SHP77 treated with DMSO at 0.1 percent for 48 hours (cell line): ENCODE data around the gene PPEF1.

Experiments
- DNase-seq: peaks from one replicate; lab custom pipeline; 2025; lab: John Stamatoyannopoulos, UW

The PPEF1 gene

GRCh38 chrX:18707426-18708049, at the start of gene PPEF1:
TSS of gene PPEF1 (plus strand) at chrX:18707645. CDS start at chrX:18707781, 136 bp downstream.
- DNase-seq, result no peak

DNA sequence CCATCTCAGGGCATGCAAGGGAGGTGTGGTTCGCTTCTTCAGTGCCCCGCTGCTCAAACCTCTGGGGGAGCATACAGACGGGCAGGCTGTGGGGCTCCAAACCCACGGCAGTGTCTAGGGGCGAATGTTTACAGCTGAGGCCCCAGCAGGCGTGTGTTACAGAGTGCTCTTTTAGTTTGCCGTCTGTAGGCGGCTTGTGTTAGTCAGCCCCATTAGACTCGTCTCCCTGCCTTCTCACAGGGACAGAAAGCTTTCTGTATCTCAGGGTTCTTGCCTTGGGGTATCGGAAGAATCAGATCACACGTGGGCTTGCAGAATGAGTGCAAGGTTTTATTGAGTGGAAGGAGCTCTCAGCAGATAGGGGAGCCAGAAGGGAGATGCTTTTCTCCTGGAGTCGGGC, 46.2 kb upstream of the PPEF1 start:
- no peak for DNase-seq

DNA sequence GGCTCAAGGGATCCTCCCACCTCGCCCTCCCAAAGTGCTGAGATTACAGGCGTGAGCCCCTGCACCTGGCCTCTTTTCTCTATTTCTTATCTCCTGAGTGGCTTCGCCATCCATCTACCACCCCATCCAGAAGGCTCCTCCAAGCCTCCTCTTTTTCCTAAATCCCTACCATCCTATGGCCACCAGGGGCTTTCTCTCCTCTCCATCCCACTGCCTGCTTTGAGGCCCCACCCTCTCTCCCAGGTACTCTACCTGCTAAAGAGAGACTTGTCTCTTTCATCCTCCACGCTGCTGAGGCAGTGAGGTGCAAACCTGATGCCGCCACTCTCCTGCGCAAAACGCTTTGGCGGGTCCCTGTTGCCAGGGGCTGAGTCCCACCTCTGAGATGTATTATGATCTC, 42.5 kb upstream of the PPEF1 start:
- no peak for DNase-seq

DNA sequence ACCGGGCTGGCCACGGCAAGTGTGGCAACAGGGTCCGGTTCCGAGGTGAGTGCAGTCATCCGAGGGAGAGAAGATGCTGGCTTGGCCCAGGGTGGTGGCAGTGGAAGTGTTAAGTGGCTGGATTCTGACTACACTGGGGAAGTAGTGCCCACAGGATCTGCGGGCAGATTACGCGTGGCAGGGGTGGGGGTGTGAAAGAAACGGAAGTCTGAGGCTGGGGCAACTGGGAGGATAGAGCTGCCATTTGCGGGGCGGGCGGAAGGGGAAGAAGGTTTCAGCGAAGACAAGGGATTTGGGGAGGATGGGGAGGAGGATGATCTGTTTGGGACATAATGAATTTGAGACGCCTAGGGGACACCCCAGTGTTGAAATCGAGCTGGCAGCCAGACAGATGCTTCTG, 40.8 kb upstream of the PPEF1 start:
- no peak for DNase-seq

DNA sequence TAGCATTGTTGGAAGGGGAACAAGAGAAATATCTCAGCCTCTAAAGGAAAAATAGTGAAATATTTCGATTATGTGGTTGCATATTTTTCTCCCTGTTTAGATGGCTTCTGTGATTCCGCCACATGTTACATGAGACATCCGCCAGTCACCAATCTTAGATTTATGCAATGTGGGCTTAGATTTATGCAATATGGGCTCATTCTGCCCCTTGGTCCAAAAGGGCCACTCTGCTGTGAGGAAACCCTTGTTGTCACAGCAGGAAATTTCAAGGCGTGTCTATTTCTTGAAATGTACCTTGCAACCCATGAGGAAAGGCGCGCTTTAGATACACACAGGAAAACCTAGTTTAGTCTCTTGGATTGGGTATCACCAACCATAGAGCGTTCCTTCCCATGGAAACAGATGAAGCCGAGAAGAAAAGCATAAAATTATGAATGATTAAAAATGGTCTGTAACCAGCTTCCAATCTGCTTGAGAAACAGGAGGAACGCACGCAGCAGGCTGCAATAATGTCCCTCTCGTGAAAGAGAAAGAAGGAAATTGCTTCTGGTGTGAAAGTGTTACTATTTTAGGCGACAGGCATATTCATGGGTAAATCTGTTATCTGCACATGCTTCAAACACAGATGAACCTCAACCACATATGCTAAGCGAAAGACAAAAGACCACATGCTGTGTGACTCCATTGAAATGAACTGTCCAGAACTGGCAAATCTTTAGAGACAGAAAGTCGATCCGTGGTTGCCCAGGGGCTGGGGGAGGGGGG, 39.2 kb upstream of the PPEF1 start:
- DNase-seq, result no peak

- no peak for DNase-seq
These were observed 35.4 kb upstream of the PPEF1 start, which contains the start of gene RS1 for GRCh38 chrX:18672008-18672407. TSS of gene RS1 (minus strand) at chrX:18672108. CDS start at chrX:18672068, 40 bp downstream.

- no peak for DNase-seq
These were observed 33.0 kb upstream of the PPEF1 start for GRCh38 chrX:18674417-18674787.

DNA sequence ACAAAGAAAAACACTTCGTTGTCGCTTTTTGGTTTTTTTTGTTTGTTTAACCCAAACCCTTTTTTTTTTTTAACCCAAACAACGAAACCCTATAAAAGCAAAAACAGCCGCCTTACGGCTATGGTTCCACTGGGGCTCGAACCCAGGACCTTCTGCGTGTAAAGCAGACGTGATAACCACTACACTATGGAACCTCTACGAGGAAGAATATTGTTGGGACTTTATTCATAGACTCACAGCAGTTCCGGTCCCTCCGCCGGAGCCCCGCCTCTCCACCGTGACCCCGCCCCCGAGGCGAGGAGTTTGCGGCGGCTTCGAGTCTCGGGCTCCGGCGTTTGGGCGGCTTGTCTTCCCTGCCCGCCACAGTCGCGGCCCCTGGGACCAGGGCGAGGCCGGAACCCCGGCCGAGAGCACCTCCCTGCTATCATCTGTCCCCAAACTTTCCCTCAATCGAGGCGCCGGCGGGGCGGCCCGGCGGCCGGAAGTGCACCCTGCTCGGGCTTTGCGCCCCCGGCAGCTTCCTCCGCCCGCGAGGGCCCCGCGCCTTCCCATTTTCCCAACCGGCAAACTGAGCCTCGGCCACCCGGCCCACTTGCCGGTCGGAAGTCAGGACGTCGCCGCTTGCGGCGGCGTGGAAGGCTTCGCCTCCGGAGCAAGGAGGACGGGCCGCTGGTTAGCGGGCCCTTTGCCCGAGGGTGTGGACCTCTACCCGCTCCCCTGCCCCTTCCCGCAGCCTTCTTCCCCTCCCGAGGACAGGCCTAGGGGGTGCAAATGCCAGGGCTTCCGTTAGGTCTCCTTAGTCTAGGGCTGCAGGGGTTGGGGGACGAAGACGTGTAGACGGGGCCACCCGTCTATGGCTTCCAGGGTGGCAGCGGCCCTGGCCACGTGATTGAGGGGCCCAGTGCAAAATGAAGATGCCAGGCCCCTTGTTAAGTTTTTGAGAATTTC, 32.4 kb upstream of the PPEF1 start:
- DNase-seq, result no peak

GRCh38 chrX:18676050-18676449, 31.4 kb upstream of the PPEF1 start:
- no peak for DNase-seq

- DNase-seq, result no peak
These were observed 31.0 kb upstream of the PPEF1 start for GRCh38 chrX:18676470-18676869.

DNA sequence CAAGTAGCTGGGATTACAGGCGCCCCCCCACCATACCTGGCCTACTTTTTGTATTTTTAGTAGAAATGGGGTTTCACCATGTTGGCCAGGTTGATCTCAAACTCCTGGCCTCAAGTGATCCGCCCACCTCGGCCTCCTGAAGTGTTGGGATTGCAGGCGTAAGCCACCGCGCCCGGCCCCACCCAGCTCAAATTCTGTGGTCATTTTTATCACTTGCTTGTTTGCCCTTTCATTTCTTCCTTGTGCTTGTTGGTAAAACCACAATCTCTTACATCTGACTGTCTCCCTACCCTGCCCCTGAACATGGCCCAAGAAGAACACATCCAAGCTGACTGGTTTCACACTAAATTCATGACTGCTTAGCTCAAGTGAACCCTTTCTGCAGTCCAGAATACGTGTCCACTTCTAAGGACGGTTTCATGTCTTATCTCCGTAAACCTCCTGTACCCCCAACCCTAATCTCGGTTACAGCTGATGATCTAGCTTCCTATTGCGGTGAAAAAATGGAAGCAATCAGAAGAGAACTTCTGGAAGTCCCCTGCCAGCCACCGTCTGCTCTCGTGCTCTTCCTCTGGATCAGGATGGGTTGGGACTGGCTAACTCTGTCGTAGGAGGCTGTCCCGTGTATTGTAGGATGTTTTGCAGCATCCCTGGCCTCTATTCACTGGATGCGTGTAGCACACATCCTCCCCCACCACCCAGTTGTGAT, 30.1 kb upstream of the PPEF1 start:
- no peak for DNase-seq

GRCh38 chrX:18681996-18682395, 25.4 kb upstream of the PPEF1 start:
- DNase-seq, result no peak

DNA sequence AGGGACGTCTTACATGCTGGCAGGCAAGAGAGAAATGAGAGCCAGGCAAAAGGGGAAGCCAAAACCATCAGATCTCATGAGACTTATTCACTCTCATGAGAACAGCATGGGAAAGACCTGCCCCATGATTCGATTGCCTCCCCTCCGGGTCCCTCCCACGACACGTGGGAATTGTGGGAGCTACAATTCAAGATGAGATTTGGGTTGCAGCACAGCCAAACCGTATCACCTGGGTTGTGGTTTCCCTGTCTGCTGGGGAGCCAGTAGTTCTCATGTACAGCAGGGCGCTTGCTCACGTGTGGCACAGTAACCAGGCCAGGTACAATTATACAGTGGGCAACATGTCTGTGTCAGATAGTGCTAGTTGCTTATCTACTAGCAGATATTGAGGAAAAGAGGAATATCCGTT, 24.5 kb upstream of the PPEF1 start:
- no peak for DNase-seq

DNA sequence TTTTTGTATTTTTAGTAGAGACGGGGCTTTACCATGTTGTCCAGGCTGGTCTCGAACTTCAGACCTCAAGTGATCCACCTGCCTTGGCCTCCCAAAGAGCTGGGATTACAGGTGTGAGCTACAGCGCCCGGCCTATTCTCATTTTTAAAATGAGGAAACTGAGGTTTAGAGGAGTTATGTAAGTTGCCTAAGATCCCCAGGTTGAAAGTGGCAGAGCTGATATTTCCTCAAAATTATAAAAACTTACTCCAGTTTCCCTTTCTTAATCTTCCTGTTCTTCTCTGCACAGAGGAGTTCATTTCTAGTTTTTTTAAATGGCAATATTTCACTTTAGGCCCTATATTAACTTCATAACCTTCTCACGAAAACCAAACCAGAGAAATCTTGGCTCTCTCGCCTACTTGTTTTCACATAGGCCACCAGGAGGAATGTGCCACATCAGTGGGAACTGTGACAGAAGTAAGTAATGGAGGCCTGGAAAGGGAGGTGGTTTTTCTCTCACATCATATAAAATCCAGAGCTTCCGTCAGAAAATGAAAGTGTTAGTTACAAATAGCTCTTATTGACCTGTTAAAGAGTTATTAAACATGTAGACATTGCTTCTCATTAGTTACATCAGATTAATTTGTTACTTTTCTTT, 19.5 kb upstream of the PPEF1 start:
- no peak for DNase-seq

- DNase-seq, result no peak
These were observed 16.0 kb upstream of the PPEF1 start for GRCh38 chrX:18691431-18691830.

DNA sequence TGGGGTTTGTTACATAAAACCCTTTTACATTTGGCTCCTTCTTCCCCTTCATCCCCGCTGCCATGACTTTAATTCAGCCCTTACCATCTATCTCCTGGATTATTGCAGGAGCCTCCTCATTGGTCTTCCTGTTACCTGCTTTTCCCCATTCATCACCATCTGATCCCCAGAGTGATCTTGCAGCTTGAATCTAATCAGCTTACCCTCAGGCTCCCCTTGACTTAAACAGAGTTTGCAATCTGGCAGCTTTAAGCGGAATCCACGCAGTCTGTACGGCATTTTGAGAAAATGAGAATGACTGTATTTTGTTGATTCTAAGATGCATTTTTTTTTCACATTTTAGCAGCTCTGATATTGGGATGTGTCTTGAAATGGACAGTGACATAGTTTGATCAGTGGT, 14.9 kb upstream of the PPEF1 start:
- no peak for DNase-seq

DNA sequence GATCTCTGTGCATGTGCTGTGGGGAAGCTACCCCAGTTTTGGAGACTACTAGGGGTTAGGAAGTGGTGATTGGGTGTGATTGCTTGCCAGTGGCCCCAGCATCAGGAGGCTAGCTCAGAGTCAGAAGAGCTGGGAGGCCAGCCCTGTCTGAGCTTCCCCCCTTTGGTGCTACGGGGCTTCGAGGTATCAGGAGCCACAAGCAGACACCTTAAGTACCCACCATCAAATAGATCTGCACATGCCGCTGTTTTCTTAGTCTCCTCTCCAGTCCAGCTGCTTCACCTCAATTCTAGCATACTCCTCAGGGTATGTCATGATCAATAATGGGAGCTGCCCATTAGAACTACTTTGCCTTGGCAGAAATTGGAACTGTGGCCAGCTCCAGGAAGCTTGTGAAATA, 10.8 kb upstream of the PPEF1 start:
- DNase-seq, result no peak

- DNase-seq, result no peak
These were observed 8.5 kb upstream of the PPEF1 start for GRCh38 chrX:18698737-18699650.

- no peak for DNase-seq
These were observed 5.7 kb upstream of the PPEF1 start for GRCh38 chrX:18701621-18702361.
